IMR-90 (cell line): ENCODE results near the gene RPS2. TPM values are rescaled to one million over a fixed set of nuclear protein-coding genes. Genes with fewer than 3 reads are reported as not detected.

Experiments used
- ATAC-seq: fragments of 200-7000 bp; cut with Tn5 transposase; 2 replicates; pipeline ENCODE4 v1.9.1; 2020; ENCODE audit warnings: low read depth, mild to moderate bottlenecking, moderate library complexity
- BruUV-seq: library from RNA; stranded (reverse); fragments of 400-500 nt; replicated peaks from 2 replicates; lab custom pipeline; 2021; lab: Mats Ljungman, UMichigan
- CTCF ChIA-PET: fragments of 300-600 bp; formaldehyde crosslinking; extraction: SDS; loops from one replicate; lab custom pipeline; 2021; ENCODE audit warnings: antibody characterized with exemption; lab: Yijun Ruan, JAX
- POLR2A ChIA-PET: fragments of 300-600 bp; sonication (Branson Sonifier 250); formaldehyde crosslinking; loops from one replicate; lab custom pipeline; 2022; ENCODE audit warnings: antibody characterized with exemption; ENCODE audit not compliant: unreplicated experiment; lab: Charles Lee
- DNase-seq: peaks from one replicate; pipeline ENCODE4 v3.0.0; 2013
- H2AFZ ChIP-seq: replicated peaks from 2 replicates; pipeline ENCODE3; 2013; ENCODE audit warnings: low read length, mild to moderate bottlenecking; ENCODE audit not compliant: poor library complexity
- H2AK5ac ChIP-seq: 2 replicates; pipeline ENCODE4 v1.6.1; 2013; ENCODE audit warnings: low read depth, low read length, inconsistent platforms
- H2AK9ac ChIP-seq: replicated peaks from 2 replicates; pipeline ENCODE3; 2013; ENCODE audit warnings: mild to moderate bottlenecking, low read depth, low read length, moderate library complexity; ENCODE audit not compliant: poor library complexity
- H2BK120ac ChIP-seq: 2 replicates; pipeline ENCODE4 v1.6.1; 2013; ENCODE audit warnings: low read depth, low read length, inconsistent platforms
- H2BK15ac ChIP-seq: 3 replicates; pipeline ENCODE4 v1.6.1; 2013; ENCODE audit warnings: low read depth, low read length, inconsistent platforms
- H2BK20ac ChIP-seq: 2 replicates; pipeline ENCODE4 v1.6.1; 2013; ENCODE audit warnings: low read depth, mild to moderate bottlenecking, inconsistent platforms, low read length, moderate library complexity
- H2BK5ac ChIP-seq: 2 replicates; pipeline ENCODE4 v1.6.1; 2013; ENCODE audit warnings: mild to moderate bottlenecking, low read depth, low read length, inconsistent platforms; ENCODE audit not compliant: poor library complexity, severe bottlenecking
- H3K14ac ChIP-seq: replicated peaks from 2 replicates; pipeline ENCODE4 v1.6.1; 2013; ENCODE audit warnings: low read depth, low read length, inconsistent platforms
- H3K18ac ChIP-seq: 2 replicates; pipeline ENCODE4 v1.6.1; 2013; ENCODE audit warnings: low read depth, low read length, control low read depth
- H3K23ac ChIP-seq: 2 replicates; pipeline ENCODE4 v1.6.1; 2013; ENCODE audit warnings: low read depth, low read length, inconsistent platforms
- H3K27ac ChIP-seq: 2 replicates; pipeline ENCODE4 v1.5.1; 2013; ENCODE audit warnings: mild to moderate bottlenecking, control low read depth, low read length; ENCODE audit not compliant: insufficient read depth
- H3K27me3 ChIP-seq: 2 replicates; pipeline ENCODE4 v1.6.1; 2013; ENCODE audit warnings: low read length; ENCODE audit not compliant: control insufficient read depth, insufficient read depth
- H3K36me3 ChIP-seq: 2 replicates; pipeline ENCODE4 v1.6.1; 2013; ENCODE audit warnings: low read length, mixed read lengths; ENCODE audit not compliant: control insufficient read depth, insufficient read depth
- H3K4ac ChIP-seq: 2 replicates; pipeline ENCODE4 v1.6.1; 2013; ENCODE audit warnings: low read depth, low read length, inconsistent platforms
- H3K4me1 ChIP-seq: 2 replicates; pipeline ENCODE4 v1.6.1; 2013; ENCODE audit warnings: low read length, mixed read lengths; ENCODE audit not compliant: control insufficient read depth, insufficient read depth
- H3K4me2 ChIP-seq: 2 replicates; pipeline ENCODE4 v1.6.1; 2013; ENCODE audit warnings: low read depth, mild to moderate bottlenecking, control low read depth, low read length, moderate library complexity
- H3K4me3 ChIP-seq: 2 replicates; pipeline ENCODE4 v1.5.1; 2013; ENCODE audit warnings: low read depth, mild to moderate bottlenecking, control low read depth, low read length, moderate library complexity; ENCODE audit not compliant: insufficient read depth
- H3K56ac ChIP-seq: 2 replicates; pipeline ENCODE4 v1.6.1; 2013; ENCODE audit warnings: low read length, inconsistent platforms; ENCODE audit not compliant: insufficient read depth; ENCODE audit errors: extremely low read depth
- H3K79me1 ChIP-seq, 2 experiments: 2 replicates each; pipeline ENCODE4 v1.6.1; 2013; ENCODE audit warnings: low read length in 2 of 2, inconsistent platforms in 1 of 2, low read depth in 1 of 2
- H3K9ac ChIP-seq: 2 replicates; pipeline ENCODE4 v1.6.1; 2013; ENCODE audit warnings: low read depth, low read length, control low read depth
- H3K9me1 ChIP-seq: 2 replicates; pipeline ENCODE4 v1.6.1; 2013; ENCODE audit warnings: low read length, inconsistent platforms; ENCODE audit not compliant: insufficient read depth
- H3K9me3 ChIP-seq: 2 replicates; pipeline ENCODE4 v1.6.1; 2013; ENCODE audit warnings: low read length; ENCODE audit not compliant: control insufficient read depth, insufficient read depth
- H4K20me1 ChIP-seq: 2 replicates; pipeline ENCODE4 v1.6.1; 2013; ENCODE audit warnings: low read length, inconsistent platforms; ENCODE audit not compliant: insufficient read depth
- H4K5ac ChIP-seq: 2 replicates; pipeline ENCODE4 v1.6.1; 2013; ENCODE audit warnings: mild to moderate bottlenecking, low read depth, low read length, control low read depth
- H4K8ac ChIP-seq, 2 experiments: 2 replicates each; pipeline ENCODE4 v1.6.1; 2013; ENCODE audit warnings: low read depth in 2 of 2, low read length in 2 of 2, control low read depth in 1 of 2, inconsistent platforms in 1 of 2
- H4K91ac ChIP-seq: 2 replicates; pipeline ENCODE4 v1.6.1; 2013; ENCODE audit warnings: low read depth, low read length, inconsistent platforms; ENCODE audit not compliant: insufficient read depth
- BHLHE40 ChIP-seq: fragments of 150-350 bp; IDR thresholded peaks from 2 replicates; pipeline ENCODE4 v1.6.1; 2016; ENCODE audit warnings: mild to moderate bottlenecking, low read depth, low read length
- CEBPB ChIP-seq: IDR thresholded peaks from 2 replicates; pipeline ENCODE4 v1.6.1; 2012; ENCODE audit warnings: low read depth, low read length, improper control_type of control experiment
- FOS ChIP-seq: fragments of 150-350 bp; IDR thresholded peaks from 2 replicates; pipeline ENCODE4 v1.6.1; 2016; ENCODE audit warnings: low read depth, low read length
- MAFK ChIP-seq: IDR thresholded peaks from 2 replicates; pipeline ENCODE4 v1.6.1; 2012; ENCODE audit warnings: low read depth, low read length, improper control_type of control experiment
- MAZ ChIP-seq: IDR thresholded peaks from 2 replicates; pipeline ENCODE4 v1.6.1; 2012; ENCODE audit warnings: low read depth, mild to moderate bottlenecking, low read length, improper control_type of control experiment, moderate library complexity, borderline replicate concordance
- RCOR1 ChIP-seq: IDR thresholded peaks from 2 replicates; pipeline ENCODE4 v1.6.1; 2012; ENCODE audit warnings: mild to moderate bottlenecking, low read length, improper control_type of control experiment; ENCODE audit not compliant: insufficient replicate concordance
- RFX5 ChIP-seq: IDR thresholded peaks from 2 replicates; pipeline ENCODE4 v1.8.0; 2012; ENCODE audit warnings: low read depth, mild to moderate bottlenecking, low read length, moderate library complexity
- WGBS, 2 experiments: methylation state at CpG; one replicate each; pipeline versions ENCODE4 v1.1.5 to v1.1.7; 2013; ENCODE audit warnings: missing lambda C conversion rate in 2 of 2; ENCODE audit not compliant: insufficient read length in 1 of 2; ENCODE audit errors: extremely low coverage in 2 of 2; 5-methylcytosine and 5-hydroxymethylcytosine counted together
- dilution Hi-C: fragments of 300-500 bp; cut with HindIII; formaldehyde crosslinking; loops from one replicate; pipeline ENCODE4 v1.14.3; 2018; ENCODE audit warnings: low sequenced_read_pairs; ENCODE audit not compliant: unreplicated experiment
- in situ Hi-C: fragments of 300-500 bp; cut with MboI; formaldehyde crosslinking; loops from 3 replicates; pipeline ENCODE4 v1.14.3; 2019; ENCODE audit warnings: low sequenced_read_pairs, inconsistent platforms, mixed read lengths
- intact Hi-C: fragments of 100-400 bp; cut with micrococcal nuclease; formaldehyde crosslinking; loops from 2 replicates; pipeline ENCODE4 v1.10.0; 2022
- polyA plus RNA-seq, 3 experiments: library from polyadenylated mRNA; depleted of rRNA; stranded (reverse); fragments of >200 nt; gene quantifications; 2 replicates each; pipeline ENCODE4 v1.2.3, GENCODE V29; 2012; ENCODE audit warnings: low replicate concordance in 1 of 3
- total RNA-seq: library from RNA; depleted of rRNA; stranded (reverse); fragments of >200 nt; gene quantifications from 2 replicates; pipeline ENCODE4 v1.2.3, GENCODE V29; 2012

RPS2 gene
- total and polyA plus RNA-seq, 2 of the 4 experiments (the other 2 are of a cell fraction) = 2,703 to 6,941 TPM

DNA sequence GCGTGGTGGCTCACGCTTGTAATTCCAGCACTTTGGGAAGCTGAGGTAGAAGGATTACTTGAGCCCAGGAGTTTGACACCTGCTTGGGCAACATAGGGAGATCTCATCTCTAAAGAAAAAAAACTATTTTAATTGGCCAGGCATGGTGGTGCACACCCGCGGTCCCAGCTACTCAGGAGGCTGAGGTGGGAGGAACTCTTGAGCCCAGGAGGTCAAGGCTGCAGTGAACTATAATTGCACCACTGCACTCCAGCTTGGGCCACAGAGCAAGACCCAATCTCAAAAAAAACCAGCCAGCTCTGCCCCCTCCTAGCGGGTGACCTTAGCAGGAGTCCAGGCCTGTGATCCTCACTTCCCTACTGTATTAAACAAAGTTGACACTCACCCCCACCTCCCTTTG lies 40.5 kb downstream of the RPS2 start:
- Histone ChIP-seq H2AK9ac (peak overlapping the region; percentile 70), H3K4me1 (no peaks in the 10 kb centered on the region), H2BK120ac (no peak overlapping the region), H3K79me1 (no peaks in the 10 kb centered on the region), H4K5ac (no peak overlapping the region), H2BK5ac (no peak overlapping the region), H3K9me1 (no peaks in the 10 kb centered on the region; the same call in 1 of the 2 replicates), H2AFZ (peak overlapping the region; percentile 73), H4K20me1 (no peaks in the 10 kb centered on the region), H3K27ac (no peak overlapping the region), H4K8ac (no peak overlapping the region), H3K18ac (no peak overlapping the region), H3K4ac (no peak overlapping the region), H3K36me3 (no peaks in the 10 kb centered on the region), H4K91ac (no peak overlapping the region), H3K27me3 (peaks cover 51% of the 10 kb centered on the region), H3K4me3 (no peak overlapping the region), H2BK20ac (no peak overlapping the region), H2BK15ac (no peak overlapping the region), H3K4me2 (no peak overlapping the region), H3K9me3 (no peaks in the 10 kb centered on the region; the same call in 1 of the 2 replicates), H3K23ac (no peak overlapping the region), H3K14ac (no peak overlapping the region), H2AK5ac (no peak overlapping the region), H3K56ac (no peak overlapping the region), H3K9ac (no peak overlapping the region)
- ATAC-seq (no peak), DNase-seq (no peak)
- TF ChIP-seq BHLHE40 = no peak
- TF ChIP-seq FOS = no peak
- TF ChIP-seq MAFK = no peak
- no peak for TF ChIP-seq RFX5
- no peak for TF ChIP-seq RCOR1
- TF ChIP-seq CEBPB = no peak
- no peak for TF ChIP-seq MAZ
- ChIA-PET CTCF (no interaction called here), POLR2A (no interaction called here)
- dilution Hi-C loops (no loop called here), in situ Hi-C loops (no loop called here), intact Hi-C loops (no loop called here)
- WGBS, 2 experiments = no CpG with 5 or more reads among the region's 5 CpGs
- no TSS peak for BruUV-seq
